ENCODE data around the gene PRIMPOL.

Gene PRIMPOL

GRCh38 chr4:184664445-184665210 is 15.1 kb downstream of the PRIMPOL start:
- in situ Hi-C loops (cut with MboI; ENCODE audit: low sequenced_read_pairs), result no loop called here

GRCh38 chr4:184666670-184667069 is 17.1 kb downstream of the PRIMPOL start:
- in situ Hi-C loops (cut with MboI; ENCODE audit: low sequenced_read_pairs), result no loop called here

- in situ Hi-C loops (cut with MboI; ENCODE audit: low sequenced_read_pairs), result no loop called here
Measured at GRCh38 chr4:184668096-184668495, 18.6 kb downstream of the PRIMPOL start.

- in situ Hi-C loops (cut with MboI; ENCODE audit: low sequenced_read_pairs), result no loop called here
Measured at GRCh38 chr4:184668511-184669114, 19.1 kb downstream of the PRIMPOL start.

- in situ Hi-C loops (cut with MboI; ENCODE audit: low sequenced_read_pairs), result no loop called here
Measured at GRCh38 chr4:184669251-184669650, 19.7 kb downstream of the PRIMPOL start.

GRCh38 chr4:184671101-184671500 is 21.6 kb downstream of the PRIMPOL start:
- in situ Hi-C loops (cut with MboI; ENCODE audit: low sequenced_read_pairs), result no loop called here

GRCh38 chr4:184672741-184673140 is 23.2 kb downstream of the PRIMPOL start:
- in situ Hi-C loops (cut with MboI; ENCODE audit: low sequenced_read_pairs), result no loop called here

GRCh38 chr4:184674011-184674410 is 24.5 kb downstream of the PRIMPOL start:
- in situ Hi-C loops (cut with MboI; ENCODE audit: low sequenced_read_pairs), result no loop called here

- in situ Hi-C loops (cut with MboI; ENCODE audit: low sequenced_read_pairs), result no loop called here
Measured at GRCh38 chr4:184675018-184675417, 25.5 kb downstream of the PRIMPOL start.

- in situ Hi-C loops (cut with MboI; ENCODE audit: low sequenced_read_pairs), result no loop called here
Measured at GRCh38 chr4:184675821-184676492, 26.4 kb downstream of the PRIMPOL start.

- in situ Hi-C loops (cut with MboI; ENCODE audit: low sequenced_read_pairs), result no loop called here
Measured at GRCh38 chr4:184680698-184681097, 31.2 kb downstream of the PRIMPOL start.

- in situ Hi-C loops (cut with MboI; ENCODE audit: low sequenced_read_pairs), result no loop called here
Measured at GRCh38 chr4:184681916-184682315, 32.4 kb downstream of the PRIMPOL start.

GRCh38 chr4:184684491-184685189 is 35.1 kb downstream of the PRIMPOL start:
- in situ Hi-C loops (cut with MboI; ENCODE audit: low sequenced_read_pairs), result no loop called here

GRCh38 chr4:184688005-184688404 is 38.5 kb downstream of the PRIMPOL start:
- in situ Hi-C loops (cut with MboI; ENCODE audit: low sequenced_read_pairs), result no loop called here

- in situ Hi-C loops (cut with MboI; ENCODE audit: low sequenced_read_pairs), result no loop called here
Measured at GRCh38 chr4:184688447-184688846, 38.9 kb downstream of the PRIMPOL start.

- in situ Hi-C loops (cut with MboI; ENCODE audit: low sequenced_read_pairs), result no loop called here
Measured at GRCh38 chr4:184689681-184690080, 40.1 kb downstream of the PRIMPOL start.

GRCh38 chr4:184693056-184693455 is 43.5 kb downstream of the PRIMPOL start:
- in situ Hi-C loops (cut with MboI; ENCODE audit: low sequenced_read_pairs), result no loop called here

GRCh38 chr4:184694412-184694956 is 44.9 kb downstream of the PRIMPOL start:
- in situ Hi-C loops (cut with MboI; ENCODE audit: low sequenced_read_pairs), result no loop called here

GRCh38 chr4:184695178-184695896 is 45.8 kb downstream of the PRIMPOL start:
- in situ Hi-C loops (cut with MboI; ENCODE audit: low sequenced_read_pairs), result no loop called here

GRCh38 chr4:184697956-184698355 is 48.4 kb downstream of the PRIMPOL start:
- in situ Hi-C loops (cut with MboI; ENCODE audit: low sequenced_read_pairs), result no loop called here
